AG04450 (cell line): Measurements from ENCODE around the gene NPC1. TPM values are rescaled to one million over a fixed set of nuclear protein-coding genes. Genes with fewer than 3 reads are reported as not detected.

Experiments
- CTCF ChIA-PET: fragments of 300-600, 350-600 bp; formaldehyde crosslinking; extraction: SDS; loops from one replicate; lab custom pipeline; 2022; ENCODE audit warnings: antibody characterized with exemption, inconsistent platforms; lab: Charles Lee
- POLR2A ChIA-PET: fragments of 350-600 bp; formaldehyde crosslinking; extraction: SDS; loops from one replicate; lab custom pipeline; 2021; ENCODE audit warnings: antibody characterized with exemption, inconsistent platforms; lab: Yijun Ruan, JAX
- DNase-seq: peaks from one replicate; pipeline ENCODE4 v3.0.0-alpha.2; 2011; ENCODE audit warnings: low read depth, low spot score
- H3K27ac ChIP-seq: one replicate; pipeline ENCODE4 v1.5.1; 2012; ENCODE audit warnings: low read depth, low read length, control low read depth
- H3K27me3 ChIP-seq: one replicate; pipeline ENCODE4 v1.6.0; 2012; ENCODE audit warnings: low read length; ENCODE audit not compliant: control insufficient read depth, insufficient read depth
- H3K4me3 ChIP-seq: 2 replicates; pipeline ENCODE4 v1.5.1; 2011; ENCODE audit warnings: mild to moderate bottlenecking, low read depth, low read length, control low read depth
- H3K9me3 ChIP-seq: 2 replicates; pipeline ENCODE4 v1.5.1; 2012; ENCODE audit warnings: low read length; ENCODE audit not compliant: control insufficient read depth, insufficient read depth
- polyA plus RNA-seq: library from polyadenylated mRNA; depleted of rRNA; stranded (reverse); fragments of >200 nt; gene quantifications from 2 replicates; pipeline ENCODE4 v1.2.3, GENCODE V29; 2011
- TF ChIP-seq, protein P1 (sequence below): IDR thresholded peaks from 2 replicates; pipeline ENCODE4 v1.5.1; 2011; ENCODE audit warnings: low read depth, low read length, control low read depth, inconsistent platforms

The NPC1 gene
- polyA plus RNA-seq, 1 experiment = 10.8 TPM

DNA sequence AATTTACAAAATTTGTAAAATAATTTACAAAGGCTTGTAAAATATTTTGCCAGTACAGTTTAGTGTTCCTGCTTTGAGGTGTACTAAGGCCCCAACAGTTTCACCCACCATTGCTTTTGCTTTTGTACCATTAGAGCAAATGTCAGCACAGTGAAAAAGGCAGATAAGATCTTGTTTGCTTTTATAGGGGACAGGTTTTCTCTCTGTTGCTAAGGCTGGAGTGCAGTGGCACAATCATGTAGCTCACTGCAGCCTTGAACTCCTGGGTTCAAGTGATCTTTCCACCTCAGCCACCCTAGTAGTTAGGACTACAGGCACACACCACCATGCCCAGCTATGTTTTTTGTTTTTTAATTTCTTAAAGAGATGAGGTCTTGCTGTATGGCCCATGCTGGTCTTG lies 19.6 kb upstream of the NPC1 start:
- no peak overlapping the region for H3K4me3 ChIP-seq
- no peak for DNase-seq
- no peaks in the 10 kb centered on the region for H3K9me3 ChIP-seq
- POLR2A ChIA-PET = no interaction called here
- H3K27ac ChIP-seq = no peak overlapping the region
- H3K27me3 ChIP-seq = peaks cover 10% of the 10 kb centered on the region
- TF ChIP-seq, protein P1, sequence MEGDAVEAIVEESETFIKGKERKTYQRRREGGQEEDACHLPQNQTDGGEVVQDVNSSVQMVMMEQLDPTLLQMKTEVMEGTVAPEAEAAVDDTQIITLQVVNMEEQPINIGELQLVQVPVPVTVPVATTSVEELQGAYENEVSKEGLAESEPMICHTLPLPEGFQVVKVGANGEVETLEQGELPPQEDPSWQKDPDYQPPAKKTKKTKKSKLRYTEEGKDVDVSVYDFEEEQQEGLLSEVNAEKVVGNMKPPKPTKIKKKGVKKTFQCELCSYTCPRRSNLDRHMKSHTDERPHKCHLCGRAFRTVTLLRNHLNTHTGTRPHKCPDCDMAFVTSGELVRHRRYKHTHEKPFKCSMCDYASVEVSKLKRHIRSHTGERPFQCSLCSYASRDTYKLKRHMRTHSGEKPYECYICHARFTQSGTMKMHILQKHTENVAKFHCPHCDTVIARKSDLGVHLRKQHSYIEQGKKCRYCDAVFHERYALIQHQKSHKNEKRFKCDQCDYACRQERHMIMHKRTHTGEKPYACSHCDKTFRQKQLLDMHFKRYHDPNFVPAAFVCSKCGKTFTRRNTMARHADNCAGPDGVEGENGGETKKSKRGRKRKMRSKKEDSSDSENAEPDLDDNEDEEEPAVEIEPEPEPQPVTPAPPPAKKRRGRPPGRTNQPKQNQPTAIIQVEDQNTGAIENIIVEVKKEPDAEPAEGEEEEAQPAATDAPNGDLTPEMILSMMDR = no peak
- CTCF ChIA-PET = no interaction called here

DNA sequence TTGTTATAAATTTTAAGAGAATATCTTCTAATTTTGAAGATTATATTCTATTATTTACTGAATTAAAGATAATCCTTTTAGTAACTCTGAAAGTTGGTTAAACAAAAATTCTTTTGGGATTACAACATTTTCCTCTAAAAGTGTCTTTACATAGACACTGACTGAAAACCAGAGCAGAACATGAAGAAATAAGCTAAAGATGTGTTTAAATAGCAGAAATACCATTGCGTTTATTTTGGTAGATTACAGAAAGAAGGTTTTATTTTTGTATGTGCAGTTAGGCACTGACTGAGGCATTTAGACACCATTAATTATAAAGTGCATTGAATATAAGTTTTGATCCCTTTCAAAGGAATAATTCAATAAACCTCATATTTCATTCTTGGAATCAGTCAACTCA lies 13.5 kb upstream of the NPC1 start:
- ChIA-PET POLR2A (interaction anchor here (0.9 kb wide), 1 partner anchor 13 kb away, joined by 3 read pairs; no protein-coding TSS in a partner anchor), CTCF (interaction anchor here (1.2 to 2.2 kb wide), 2 partner anchors 23 to 103 kb away, joined by 6 to 9 read pairs; no protein-coding TSS in a partner anchor)
- no peak for DNase-seq
- Histone ChIP-seq H3K27me3 (peaks cover 3% of the 10 kb centered on the region), H3K27ac (no peak overlapping the region), H3K4me3 (no peak overlapping the region), H3K9me3 (no peaks in the 10 kb centered on the region)
- TF ChIP-seq, protein P1 = no peak

DNA sequence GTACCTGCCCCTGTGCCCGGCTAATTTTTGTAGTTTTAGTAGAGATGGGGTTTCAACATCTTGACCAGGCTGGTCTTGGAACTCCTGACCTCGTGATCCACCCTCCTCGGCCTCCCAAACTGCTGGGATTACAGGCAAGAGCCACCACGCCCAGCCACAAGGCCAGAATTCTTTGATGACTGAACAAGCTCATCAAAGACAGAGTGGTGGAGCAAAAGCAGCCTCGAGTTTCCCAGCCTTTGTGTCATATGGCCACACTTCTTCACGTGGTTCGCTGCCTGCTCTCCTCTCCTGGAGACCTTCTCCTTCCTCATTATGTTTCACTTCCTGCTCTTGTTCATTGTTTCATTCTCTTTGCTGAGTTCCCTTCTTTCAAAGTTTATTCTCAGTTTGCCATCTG lies 9.9 kb upstream of the NPC1 start:
- Histone ChIP-seq H3K9me3 (no peaks in the 10 kb centered on the region), H3K4me3 (no peak overlapping the region), H3K27me3 (no peaks in the 10 kb centered on the region), H3K27ac (no peak overlapping the region)
- ChIA-PET POLR2A (no interaction called here), CTCF (no interaction called here)
- DNase-seq = no peak
- TF ChIP-seq, protein P1 = no peak

DNA sequence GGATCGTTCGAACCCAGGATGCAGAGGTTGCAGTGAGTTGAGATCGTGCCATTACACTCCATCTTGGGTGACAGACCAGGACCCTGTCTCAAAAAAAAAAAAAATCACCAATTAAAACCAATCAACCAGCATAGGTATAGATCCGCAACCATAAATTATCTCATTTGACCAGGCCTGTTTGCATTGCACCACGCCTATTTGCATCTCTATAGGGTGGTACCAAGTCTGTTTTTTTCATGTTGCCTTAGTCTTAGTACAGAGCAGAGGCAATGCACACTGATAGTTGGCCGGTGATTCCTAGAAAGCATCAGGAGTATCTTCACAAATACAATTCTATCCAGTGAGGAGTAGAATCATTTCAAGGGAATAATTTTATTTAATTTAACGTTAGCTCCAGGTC lies 9.3 kb upstream of the NPC1 start:
- ChIA-PET CTCF (no interaction called here), POLR2A (no interaction called here)

DNA sequence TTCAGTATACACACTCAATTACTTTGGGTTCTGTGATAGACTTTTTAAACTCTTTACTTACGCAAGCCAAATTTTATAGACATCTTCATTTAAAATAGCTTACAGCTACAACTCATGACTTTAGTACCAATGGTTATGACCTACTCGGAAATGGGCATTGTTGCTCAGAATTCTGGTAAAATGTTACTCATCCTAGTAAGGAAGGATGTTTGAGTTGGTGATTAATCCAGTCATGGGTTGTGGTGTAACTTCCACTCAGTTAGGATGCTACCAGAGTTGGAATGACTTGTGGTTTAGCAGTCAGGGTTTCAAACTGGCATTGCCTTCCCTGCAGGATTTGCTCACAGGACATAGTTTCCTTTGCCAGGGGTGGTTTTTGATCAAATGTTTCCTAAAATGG lies 7.4 kb upstream of the NPC1 start:
- peak; percentile 21 for DNase-seq
- Histone ChIP-seq H3K9me3 (no peaks in the 10 kb centered on the region), H3K4me3 (no peak overlapping the region), H3K27ac (peak overlapping the region; percentile 39), H3K27me3 (peaks cover 5% of the 10 kb centered on the region)
- ChIA-PET CTCF (no interaction called here), POLR2A (no interaction called here)
- TF ChIP-seq, protein P1 = no peak

More for the DNA sequence above, 9.3 kb upstream of the NPC1 start:
- Histone ChIP-seq H3K27me3 (no peaks in the 10 kb centered on the region), H3K9me3 (no peaks in the 10 kb centered on the region), H3K4me3 (no peak overlapping the region), H3K27ac (no peak overlapping the region)
- TF ChIP-seq, protein P1 = no peak
- DNase-seq = no peak
